Effector memory CD8-positive, alpha-beta T cell (primary cell): Measurements from ENCODE around the gene TSHZ2.

ENCODE experiments used
- ATAC-seq: fragments of 150-1000 bp; cut with Tn5 transposase; replicated peaks from 2 replicates; pipeline ENCODE4 v1.10.0; 2021; ENCODE audit warnings: mild to moderate bottlenecking, moderate library complexity
- DNase-seq, 3 experiments: peaks; one replicate each; pipeline ENCODE4 v3.0.0; 2021
- H3K27ac Mint-ChIP-seq, 2 donors: one replicate each; pipeline ENCODE4 v1.8.0; 2022; ENCODE audit warnings: mild to moderate bottlenecking in 2 of 2, mixed read lengths in 2 of 2, moderate library complexity in 2 of 2
- H3K27me3 Mint-ChIP-seq, 2 donors: one replicate each; pipeline ENCODE4 v1.8.0; 2022; ENCODE audit warnings: mixed read lengths in 2 of 2
- H3K36me3 Mint-ChIP-seq: one replicate; pipeline ENCODE4 v1.8.0; 2022; ENCODE audit warnings: mild to moderate bottlenecking, moderate library complexity, mixed read lengths; ENCODE audit not compliant: insufficient read depth
- H3K4me1 Mint-ChIP-seq, 2 donors: one replicate each; pipeline ENCODE4 v1.8.0; 2022; ENCODE audit warnings: low read depth in 2 of 2, mixed read lengths in 2 of 2
- H3K4me3 Mint-ChIP-seq, 2 donors: one replicate each; pipeline ENCODE4 v1.8.0; 2022; ENCODE audit warnings: mild to moderate bottlenecking in 2 of 2, mixed read lengths in 2 of 2, moderate library complexity in 2 of 2
- H3K9me3 Mint-ChIP-seq, 2 donors: one replicate each; pipeline ENCODE4 v1.8.0; 2022; ENCODE audit warnings: mixed read lengths in 2 of 2

The TSHZ2 gene

DNA sequence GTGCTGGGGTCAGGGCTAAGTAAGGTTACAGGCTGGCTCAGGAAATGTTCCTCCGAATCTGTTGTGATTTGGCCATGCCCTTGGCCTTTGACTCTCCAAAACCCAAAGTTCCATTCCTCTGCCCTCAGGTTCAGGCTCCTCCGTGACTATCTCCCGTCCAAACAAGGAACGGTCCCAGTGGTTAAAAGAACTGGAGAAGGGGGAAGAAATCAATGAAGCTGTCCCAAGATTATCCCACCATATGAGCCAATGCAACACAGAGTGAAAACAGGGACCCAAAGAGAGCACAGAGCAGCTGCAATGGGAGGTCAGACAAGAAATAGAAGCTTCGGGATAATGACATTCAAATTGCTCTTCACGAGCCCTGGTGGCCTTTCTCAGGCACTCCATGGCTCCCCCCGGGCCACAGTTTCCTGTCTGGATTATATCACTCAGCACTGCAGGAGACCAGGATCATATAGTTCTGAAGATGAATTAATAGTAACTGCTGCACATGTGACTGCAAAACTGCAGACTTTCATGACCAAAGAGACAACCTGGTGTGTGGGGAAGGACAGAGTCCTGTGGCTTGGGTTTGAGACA lies 410.2 kb downstream of the TSHZ2 start:
- no peaks in the 10 kb centered on the region for H3K4me1 Mint-ChIP-seq

DNA sequence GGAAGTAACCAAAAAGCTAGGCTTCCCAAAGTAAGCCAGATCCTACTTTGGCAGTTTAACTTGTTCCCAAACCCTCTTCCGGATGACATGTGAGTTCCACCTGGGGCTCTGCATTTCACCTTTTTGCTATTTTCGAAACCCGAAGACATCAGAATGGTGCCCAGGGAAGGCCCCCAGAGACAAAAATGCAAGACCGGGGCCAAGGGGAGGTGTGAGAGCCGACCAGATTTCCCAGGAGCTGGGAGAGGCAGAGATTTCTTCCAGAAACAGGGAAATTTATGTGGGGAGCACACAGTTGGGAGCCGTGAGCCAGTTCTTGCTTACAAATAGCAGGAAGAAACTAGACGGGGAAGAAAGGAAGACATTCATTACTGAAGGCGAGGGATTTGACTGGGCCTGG lies 411.8 kb downstream of the TSHZ2 start:
- Mint-ChIP-seq H3K9me3 (no peaks in the 10 kb centered on the region), H3K36me3 (no peaks in the 10 kb centered on the region), H3K4me3 (no peak overlapping the region), H3K4me1 (no peaks in the 10 kb centered on the region), H3K27ac (no peak overlapping the region), H3K27me3 (peaks cover 17% of the 10 kb centered on the region in 2 donors)
- DNase-seq (no peak), ATAC-seq (no peak)

More for the DNA sequence above, 410.2 kb downstream of the TSHZ2 start:
- Mint-ChIP-seq H3K36me3 (no peaks in the 10 kb centered on the region), H3K27me3 (peaks cover 15 to 17% of the 10 kb centered on the region in 2 donors), H3K4me3 (no peak overlapping the region), H3K27ac (peak overlapping the region in 1 of 2 donors; percentile 44), H3K9me3 (no peaks in the 10 kb centered on the region)
- ATAC-seq = no peak
- no peak for DNase-seq

DNA sequence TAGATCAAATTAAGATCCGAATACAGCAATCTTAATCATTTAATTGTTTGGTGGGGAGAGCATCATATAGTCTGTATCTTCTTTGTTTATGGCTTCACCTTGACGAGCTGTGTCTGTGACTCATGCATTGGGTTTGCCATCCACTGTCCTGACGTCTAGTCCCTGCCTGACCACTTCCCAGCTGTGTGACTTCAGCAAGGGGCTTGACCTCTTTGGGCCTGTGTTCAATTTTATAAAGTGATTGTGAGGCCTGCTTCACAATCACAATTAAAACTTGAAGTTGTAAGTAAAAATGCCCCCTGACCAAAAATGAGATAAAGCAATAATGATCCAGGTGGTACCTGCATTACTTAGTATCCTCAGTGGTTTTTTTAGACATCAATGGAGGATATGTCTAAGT lies 412.2 kb downstream of the TSHZ2 start:
- Mint-ChIP-seq H3K36me3 (no peaks in the 10 kb centered on the region), H3K4me3 (no peak overlapping the region), H3K27ac (no peak overlapping the region), H3K9me3 (no peaks in the 10 kb centered on the region), H3K4me1 (no peaks in the 10 kb centered on the region), H3K27me3 (peaks cover 21 to 22% of the 10 kb centered on the region in 2 donors)
- DNase-seq (no peak), ATAC-seq (no peak)

DNA sequence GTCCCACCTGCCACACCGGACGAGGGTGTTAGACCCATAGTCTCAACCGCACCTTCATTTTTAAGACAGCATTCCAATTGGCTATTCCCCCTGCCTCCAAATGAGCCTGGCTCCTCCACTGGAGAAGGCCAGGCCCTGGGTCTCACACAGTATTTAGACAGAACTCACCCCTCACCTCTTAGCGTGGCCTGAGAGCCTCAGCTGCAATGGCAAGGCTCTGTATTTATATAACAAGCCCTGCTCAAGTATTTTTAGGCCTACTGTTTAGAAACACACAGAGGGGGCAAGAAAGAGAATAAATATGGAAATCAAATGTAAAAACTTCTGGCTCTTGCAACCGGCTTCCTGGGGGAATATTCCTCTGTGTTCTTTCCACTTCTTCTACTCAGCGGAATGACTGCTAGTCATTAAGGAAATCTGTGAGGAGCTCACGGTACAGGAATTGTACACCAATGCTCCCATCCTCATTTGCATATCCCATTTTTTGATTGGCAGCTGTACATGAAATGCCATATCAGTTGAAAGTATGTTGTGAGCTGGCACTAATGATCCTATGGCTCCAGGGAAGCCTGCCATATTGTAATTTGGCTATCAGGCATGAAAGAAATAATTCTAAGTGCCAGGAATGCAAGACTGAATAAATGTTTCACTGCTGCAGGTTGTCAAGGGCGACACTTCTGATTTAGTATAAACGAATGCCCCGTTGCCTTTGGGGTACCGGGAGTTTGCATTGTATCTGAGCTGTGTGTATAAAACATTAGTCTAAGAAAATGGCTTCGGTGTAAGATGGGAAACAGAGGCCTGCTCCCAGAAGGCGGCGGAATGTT lies 414.0 kb downstream of the TSHZ2 start:
- no peak for ATAC-seq
- no peaks in the 10 kb centered on the region for H3K9me3 Mint-ChIP-seq
- no peaks in the 10 kb centered on the region for H3K4me1 Mint-ChIP-seq
- H3K27me3 Mint-ChIP-seq = peaks cover 36 to 39% of the 10 kb centered on the region in 2 donors
- H3K36me3 Mint-ChIP-seq = no peaks in the 10 kb centered on the region
- DNase-seq = no peak
- H3K27ac Mint-ChIP-seq = no peak overlapping the region
- H3K4me3 Mint-ChIP-seq = no peak overlapping the region

DNA sequence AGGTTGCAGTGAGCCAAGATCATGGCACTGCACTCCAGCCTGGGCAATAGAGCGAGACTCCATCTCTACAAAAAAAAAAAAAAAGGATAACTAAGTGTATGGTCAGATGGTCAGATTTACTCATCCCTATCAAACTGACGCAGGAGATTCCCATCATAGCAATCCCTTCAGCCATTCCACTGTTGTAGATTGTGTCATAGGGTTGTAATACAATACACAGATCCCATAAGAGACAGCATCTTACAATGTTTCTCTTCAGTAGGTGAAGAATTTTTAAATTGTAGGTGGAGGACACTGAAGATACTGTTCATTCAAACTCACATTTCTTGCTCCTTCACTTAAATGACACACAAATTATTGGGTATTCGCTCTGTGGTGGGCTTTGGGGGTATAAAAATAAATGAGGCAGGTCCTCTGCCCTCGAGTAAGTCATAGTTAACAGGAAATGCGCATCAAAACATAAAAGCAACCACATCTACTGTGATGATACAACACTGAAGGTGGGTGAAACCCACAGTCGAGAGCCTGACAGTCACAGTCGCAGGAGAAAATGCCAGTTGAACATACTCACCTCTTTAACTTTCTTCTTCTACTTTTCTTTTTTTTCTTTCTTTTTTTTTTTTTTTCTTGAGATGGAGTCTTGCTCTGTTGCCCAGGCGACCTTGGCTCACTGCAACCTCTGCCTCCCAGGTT lies 416.0 kb downstream of the TSHZ2 start:
- H3K4me3 Mint-ChIP-seq = no peak overlapping the region
- H3K4me1 Mint-ChIP-seq = no peaks in the 10 kb centered on the region
- peak; percentile 51 for ATAC-seq
- DNase-seq = no peak
- H3K9me3 Mint-ChIP-seq = no peaks in the 10 kb centered on the region
- peaks cover 39 to 44% of the 10 kb centered on the region in 2 donors for H3K27me3 Mint-ChIP-seq
- H3K36me3 Mint-ChIP-seq = no peaks in the 10 kb centered on the region
- H3K27ac Mint-ChIP-seq = no peak overlapping the region

DNA sequence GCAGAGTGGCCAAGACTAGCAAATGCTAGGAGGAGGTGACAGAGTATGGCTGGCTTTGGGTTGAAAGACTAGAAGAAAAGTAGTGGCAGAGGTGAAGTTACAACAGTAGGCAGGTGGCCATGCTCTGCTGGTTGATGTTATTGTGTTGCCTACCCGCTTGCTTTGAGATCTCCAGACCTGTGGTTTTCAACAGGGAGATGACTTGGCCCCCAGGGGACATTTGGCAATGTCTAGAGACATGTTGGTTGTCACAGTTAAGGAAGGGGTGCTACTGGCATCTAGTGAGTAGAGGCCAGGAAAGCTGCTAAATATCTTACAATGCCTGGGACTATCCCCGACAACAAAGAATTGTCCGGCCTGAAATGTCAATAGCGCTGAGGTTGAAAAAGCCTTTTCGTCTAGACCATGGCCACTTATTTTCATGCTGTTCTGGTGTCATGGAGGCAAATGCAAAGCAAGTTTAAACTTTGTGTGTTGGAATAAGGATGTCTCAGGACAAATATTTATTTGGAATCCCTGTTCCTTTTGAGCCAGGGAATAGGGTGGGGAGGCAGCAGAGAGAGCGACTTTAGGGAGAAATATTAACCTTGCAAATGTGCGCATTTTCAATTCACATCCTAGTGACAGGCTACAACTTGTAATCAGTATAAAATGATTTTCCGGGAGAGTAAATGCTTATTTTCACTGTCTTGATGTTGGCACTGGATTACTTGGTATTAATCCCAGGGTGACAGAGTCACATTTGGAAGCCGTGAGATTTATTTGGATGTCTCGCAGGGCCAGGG lies 417.6 kb downstream of the TSHZ2 start:
- H3K4me1 Mint-ChIP-seq = no peaks in the 10 kb centered on the region
- no peak for DNase-seq
- ATAC-seq = no peak

DNA sequence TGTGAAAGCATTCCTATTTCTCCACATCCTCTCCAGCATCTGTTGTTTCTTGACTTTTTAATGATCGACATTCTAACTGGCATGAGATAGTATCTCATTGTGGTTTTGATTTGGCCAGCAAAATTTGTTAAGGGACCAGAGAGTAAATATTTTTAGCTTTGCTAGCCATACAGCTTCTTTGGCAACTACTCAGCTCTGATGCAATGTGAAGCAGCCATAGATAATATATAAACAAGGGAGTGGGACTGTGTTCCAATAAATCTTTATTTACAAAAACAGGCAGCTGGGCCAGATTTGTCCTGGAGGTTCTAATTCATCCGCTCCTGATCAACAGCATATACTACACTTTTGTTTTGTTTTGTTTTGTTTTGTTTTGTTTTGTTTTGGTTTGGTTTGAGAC lies 418.6 kb downstream of the TSHZ2 start:
- Mint-ChIP-seq H3K27me3 (peaks cover 58 to 66% of the 10 kb centered on the region in 2 donors), H3K4me3 (no peak overlapping the region), H3K4me1 (no peaks in the 10 kb centered on the region)

More for the DNA sequence above, 417.6 kb downstream of the TSHZ2 start:
- Mint-ChIP-seq H3K4me3 (no peak overlapping the region), H3K9me3 (no peaks in the 10 kb centered on the region), H3K27ac (no peak overlapping the region), H3K27me3 (peaks cover 48 to 55% of the 10 kb centered on the region in 2 donors), H3K36me3 (no peaks in the 10 kb centered on the region)

DNA sequence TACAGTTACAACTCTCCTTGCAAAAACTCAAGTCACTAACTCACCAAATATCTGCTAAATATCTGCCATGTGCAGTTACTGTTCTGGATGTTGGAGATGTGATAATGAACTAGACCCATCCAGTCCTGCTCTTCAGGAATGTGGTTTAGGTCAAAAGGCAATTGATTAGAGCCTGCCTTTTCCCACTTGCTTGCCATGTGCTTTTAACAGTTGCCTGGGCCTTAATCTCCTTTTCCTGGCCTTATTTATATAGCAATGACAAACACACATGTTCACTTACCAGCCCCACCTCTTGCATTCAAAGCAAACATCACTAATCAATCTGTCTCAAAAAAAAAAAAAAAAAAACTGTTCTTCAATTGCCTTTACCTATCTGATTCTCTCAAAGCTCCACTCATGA lies 422.3 kb downstream of the TSHZ2 start:
- ATAC-seq = no peak
- H3K36me3 Mint-ChIP-seq = no peaks in the 10 kb centered on the region
- no peak overlapping the region for H3K4me3 Mint-ChIP-seq
- H3K27me3 Mint-ChIP-seq = peaks cover 55 to 70% of the 10 kb centered on the region in 2 donors
- no peak for DNase-seq
- H3K4me1 Mint-ChIP-seq = no peaks in the 10 kb centered on the region
- no peak overlapping the region for H3K27ac Mint-ChIP-seq
- no peaks in the 10 kb centered on the region for H3K9me3 Mint-ChIP-seq

More for the DNA sequence above, 418.6 kb downstream of the TSHZ2 start:
- H3K9me3 Mint-ChIP-seq = no peaks in the 10 kb centered on the region
- ATAC-seq (no peak), DNase-seq (no peak)
- no peaks in the 10 kb centered on the region for H3K36me3 Mint-ChIP-seq
- H3K27ac Mint-ChIP-seq = no peak overlapping the region

DNA sequence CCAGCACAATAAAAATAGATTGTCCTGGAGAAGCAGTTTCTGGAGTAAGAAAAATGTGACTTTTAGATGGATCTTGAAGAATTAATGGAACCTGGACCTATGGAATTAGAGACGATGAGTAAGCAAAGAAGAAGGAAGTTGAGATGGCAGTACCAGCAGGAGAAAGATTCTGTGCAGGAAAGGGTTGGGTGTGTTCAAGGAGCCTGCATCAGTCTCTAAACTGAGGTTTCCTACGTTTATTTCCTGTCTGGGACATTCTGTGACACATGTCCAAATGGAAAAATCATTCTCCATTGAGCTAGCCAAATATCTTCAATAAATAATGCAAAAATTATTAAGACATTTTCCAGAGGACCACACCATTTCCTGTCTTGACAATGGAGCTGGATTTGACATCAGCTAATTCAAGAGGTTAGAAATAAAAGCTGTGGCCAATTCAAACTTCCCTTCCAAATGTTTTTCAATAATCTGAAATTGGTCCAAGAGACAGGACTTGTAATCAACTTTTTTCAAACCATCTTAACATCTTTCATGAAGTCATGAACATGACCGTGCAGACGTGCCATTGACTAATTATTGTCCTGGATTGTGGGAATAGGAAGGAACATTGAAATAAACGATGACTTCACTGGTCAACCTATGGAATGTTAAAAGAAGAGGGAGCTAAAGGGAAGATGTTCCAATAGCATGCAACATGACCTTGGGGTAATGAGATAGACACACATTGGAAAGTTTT lies 423.2 kb downstream of the TSHZ2 start:
- no peak overlapping the region for H3K27ac Mint-ChIP-seq
- DNase-seq (no peak), ATAC-seq (no peak)
- H3K4me1 Mint-ChIP-seq = no peaks in the 10 kb centered on the region
- peaks cover 46 to 62% of the 10 kb centered on the region in 2 donors for H3K27me3 Mint-ChIP-seq
- H3K36me3 Mint-ChIP-seq = no peaks in the 10 kb centered on the region
- no peaks in the 10 kb centered on the region for H3K9me3 Mint-ChIP-seq
- H3K4me3 Mint-ChIP-seq = no peak overlapping the region

DNA sequence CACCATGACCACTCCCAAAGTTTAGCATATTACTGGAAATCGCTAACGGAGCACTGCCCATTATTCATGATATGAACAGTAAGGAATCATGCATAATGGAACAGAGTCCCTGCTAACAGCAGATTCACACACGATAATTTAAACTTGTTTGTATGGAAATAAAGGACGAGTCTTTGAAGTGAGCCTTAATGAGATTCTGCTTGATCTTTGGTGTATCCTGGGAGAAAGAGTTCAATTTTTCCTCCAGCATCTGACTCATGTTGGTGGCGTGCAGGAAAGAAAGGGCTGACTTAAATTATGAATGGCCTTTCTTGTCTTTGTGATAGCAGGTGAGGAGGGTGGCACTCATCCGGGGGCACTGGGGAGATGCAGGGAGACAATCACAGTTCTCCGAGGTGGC lies 426.9 kb downstream of the TSHZ2 start:
- Mint-ChIP-seq H3K27ac (no peak overlapping the region), H3K9me3 (no peaks in the 10 kb centered on the region), H3K4me3 (no peak overlapping the region), H3K4me1 (no peaks in the 10 kb centered on the region), H3K27me3 (peaks cover 29 to 31% of the 10 kb centered on the region in 2 donors), H3K36me3 (no peaks in the 10 kb centered on the region)
- no peak for DNase-seq
- no peak for ATAC-seq

DNA sequence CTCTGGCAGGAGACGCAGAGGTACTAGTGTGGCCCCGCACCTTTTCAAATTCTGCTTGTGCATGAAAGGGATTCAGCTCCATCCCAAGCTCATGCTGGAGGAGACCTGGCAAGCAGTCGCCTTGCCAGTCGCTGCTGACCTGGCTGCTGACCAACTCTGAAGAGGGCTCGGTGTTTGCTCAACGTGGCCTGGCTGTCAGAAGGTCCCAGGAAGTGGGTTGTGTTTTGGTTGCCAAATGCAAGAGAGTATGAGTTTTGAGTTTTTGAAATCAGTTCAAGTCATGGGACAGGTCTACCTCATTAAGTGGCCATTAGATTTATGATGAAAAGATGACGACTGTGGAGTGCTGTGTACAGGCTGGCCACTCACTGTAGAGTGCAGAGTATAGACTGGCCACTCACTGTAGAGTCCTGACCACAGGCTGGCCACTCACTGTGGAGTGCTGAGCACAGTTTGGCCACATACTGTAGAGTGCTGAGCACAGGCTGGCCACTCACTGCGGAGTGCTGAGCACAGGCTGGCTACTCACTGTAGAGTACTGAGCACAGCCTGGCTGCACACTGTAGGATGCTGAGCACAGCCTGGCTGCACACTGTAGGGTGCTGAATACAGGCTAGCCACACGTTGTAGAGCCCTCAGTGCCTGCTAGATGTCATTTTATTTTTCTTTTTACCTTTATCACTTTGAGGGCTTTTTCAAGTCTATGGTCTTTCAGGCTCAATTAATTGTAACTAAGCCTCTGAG lies 427.6 kb downstream of the TSHZ2 start:
- Mint-ChIP-seq H3K36me3 (no peaks in the 10 kb centered on the region), H3K27ac (no peak overlapping the region)
- ATAC-seq = no peak

DNA sequence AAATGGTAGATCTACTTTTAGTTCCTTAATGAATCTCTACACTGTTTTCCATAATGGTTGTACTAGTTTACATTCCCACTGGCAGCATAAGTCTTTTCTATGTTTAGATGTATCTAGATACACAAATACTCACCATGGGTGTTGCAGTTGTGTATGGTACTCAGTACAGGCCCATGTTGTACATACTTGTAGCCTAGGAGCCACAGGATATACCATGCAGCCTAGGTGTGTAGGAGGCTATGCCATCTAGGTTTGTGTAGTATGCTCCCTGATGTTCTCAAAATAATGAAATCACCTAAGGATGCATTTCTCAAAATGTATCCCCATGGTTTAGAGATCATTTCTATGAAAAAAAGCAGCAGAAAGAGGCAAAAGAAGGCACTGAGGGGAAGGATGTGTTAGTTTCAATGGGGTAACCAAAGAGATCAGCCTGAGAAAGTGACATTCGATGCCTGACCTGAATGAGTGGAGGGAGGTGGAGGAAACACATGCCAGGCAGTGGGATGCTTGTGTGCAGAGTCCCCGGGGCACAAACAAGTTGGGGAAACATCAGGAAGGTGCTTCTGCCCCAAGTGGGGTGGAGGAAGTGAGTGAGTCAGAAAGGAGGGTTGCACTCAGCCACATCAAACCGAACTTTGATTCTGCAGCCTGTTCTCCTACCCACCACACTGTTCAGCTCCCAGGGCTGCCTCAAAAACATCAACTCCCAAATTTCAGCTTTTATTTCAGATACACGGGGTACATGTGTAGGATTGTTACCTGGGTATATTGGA lies 430.3 kb downstream of the TSHZ2 start:
- ATAC-seq (no peak), DNase-seq (no peak)
- no peak overlapping the region for H3K27ac Mint-ChIP-seq
- no peaks in the 10 kb centered on the region for H3K9me3 Mint-ChIP-seq
- no peaks in the 10 kb centered on the region for H3K36me3 Mint-ChIP-seq
- H3K4me1 Mint-ChIP-seq = no peaks in the 10 kb centered on the region
- peaks cover 19 to 39% of the 10 kb centered on the region in 2 donors for H3K27me3 Mint-ChIP-seq
- H3K4me3 Mint-ChIP-seq = no peak overlapping the region

More for the DNA sequence above, 427.6 kb downstream of the TSHZ2 start:
- no peak for DNase-seq
- Mint-ChIP-seq H3K4me1 (no peaks in the 10 kb centered on the region), H3K9me3 (no peaks in the 10 kb centered on the region), H3K27me3 (peaks cover 22 to 32% of the 10 kb centered on the region in 2 donors), H3K4me3 (no peak overlapping the region)
